ENCODE data around the gene SFRP2. TPM values are rescaled to one million over a fixed set of nuclear protein-coding genes. Genes with fewer than 3 reads are reported as not detected.

Gene SFRP2
- total RNA-seq, 4 donors from 2014 or later, result 15.0 to 41.3 (median 24.0) TPM

DNA sequence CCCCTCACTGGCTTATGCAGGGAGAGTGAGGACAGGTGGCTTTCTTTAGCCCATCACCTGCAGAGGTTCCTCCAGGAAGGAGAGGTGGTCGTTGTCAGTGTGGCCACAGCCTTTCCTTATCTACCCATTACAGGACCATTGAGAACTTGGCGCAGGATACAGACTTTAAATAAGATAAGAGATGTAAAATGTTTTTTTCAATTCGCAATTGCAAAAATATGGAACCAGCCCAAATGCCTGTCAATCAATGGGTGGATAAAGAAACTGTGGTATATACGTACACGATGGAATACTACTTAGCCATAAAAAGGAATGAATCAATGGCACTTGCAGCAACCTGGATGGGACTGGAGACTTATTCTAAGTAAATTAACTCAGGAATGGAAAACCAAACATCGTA lies 22.1 kb downstream of the SFRP2 start:
- TF ChIP-seq, protein P1, sequence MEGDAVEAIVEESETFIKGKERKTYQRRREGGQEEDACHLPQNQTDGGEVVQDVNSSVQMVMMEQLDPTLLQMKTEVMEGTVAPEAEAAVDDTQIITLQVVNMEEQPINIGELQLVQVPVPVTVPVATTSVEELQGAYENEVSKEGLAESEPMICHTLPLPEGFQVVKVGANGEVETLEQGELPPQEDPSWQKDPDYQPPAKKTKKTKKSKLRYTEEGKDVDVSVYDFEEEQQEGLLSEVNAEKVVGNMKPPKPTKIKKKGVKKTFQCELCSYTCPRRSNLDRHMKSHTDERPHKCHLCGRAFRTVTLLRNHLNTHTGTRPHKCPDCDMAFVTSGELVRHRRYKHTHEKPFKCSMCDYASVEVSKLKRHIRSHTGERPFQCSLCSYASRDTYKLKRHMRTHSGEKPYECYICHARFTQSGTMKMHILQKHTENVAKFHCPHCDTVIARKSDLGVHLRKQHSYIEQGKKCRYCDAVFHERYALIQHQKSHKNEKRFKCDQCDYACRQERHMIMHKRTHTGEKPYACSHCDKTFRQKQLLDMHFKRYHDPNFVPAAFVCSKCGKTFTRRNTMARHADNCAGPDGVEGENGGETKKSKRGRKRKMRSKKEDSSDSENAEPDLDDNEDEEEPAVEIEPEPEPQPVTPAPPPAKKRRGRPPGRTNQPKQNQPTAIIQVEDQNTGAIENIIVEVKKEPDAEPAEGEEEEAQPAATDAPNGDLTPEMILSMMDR (IDR thresholded peaks at IDR 0.05), result no peak
- TF ChIP-seq POLR2A (IDR thresholded peaks at IDR 0.05), result no peak
- 95 to 96% methylated on average over 6 of the region's 6 CpGs for WGBS, 2 donors

DNA sequence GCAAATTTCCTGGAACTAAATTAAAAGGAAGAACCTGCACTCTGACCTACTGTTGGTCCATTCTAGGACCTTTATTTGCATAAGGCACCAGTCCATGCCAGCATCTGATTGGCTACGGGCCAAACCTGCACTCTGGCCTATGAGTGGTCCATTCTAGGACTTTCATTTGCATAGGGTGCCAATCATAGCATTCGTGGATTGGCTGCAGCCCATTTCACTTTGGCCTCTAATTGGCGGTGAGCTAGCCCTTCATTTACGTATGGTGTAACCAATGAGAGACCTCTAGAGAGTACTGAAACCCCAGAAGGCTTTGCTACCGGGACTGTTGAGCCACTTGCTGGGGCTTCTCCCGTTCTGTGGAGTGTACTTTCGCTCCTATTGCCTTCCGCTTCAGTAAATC lies 23.0 kb downstream of the SFRP2 start:
- no peak for DNase-seq
- no peak overlapping the region for H3K27ac ChIP-seq
- H3K4me3 ChIP-seq (replicated peaks in 1 of 3), result no peak overlapping the region
- no peaks in the 10 kb centered on the region for H3K9me3 ChIP-seq
- no peaks in the 10 kb centered on the region for H3K36me3 ChIP-seq
- H3K4me1 ChIP-seq, result no peaks in the 10 kb centered on the region
- H3K27me3 ChIP-seq, result no peaks in the 10 kb centered on the region
- WGBS, 2 donors, result 88 to 89% methylated on average over 8 of the region's 8 CpGs
- no peak for TF ChIP-seq POLR2A (IDR thresholded peaks at IDR 0.05)
- TF ChIP-seq, protein P1 (IDR thresholded peaks at IDR 0.05), result no peak
- intact Hi-C loops (cut with DNase I), result no loop called here

More for the DNA sequence above, 22.1 kb downstream of the SFRP2 start:
- no peak overlapping the region for H3K27ac ChIP-seq
- H3K36me3 ChIP-seq, result no peaks in the 10 kb centered on the region
- H3K4me3 ChIP-seq (replicated peaks in 1 of 3), result no peak overlapping the region
- intact Hi-C loops (cut with DNase I), result no loop called here
- H3K27me3 ChIP-seq, result no peaks in the 10 kb centered on the region
- H3K4me1 ChIP-seq, result no peaks in the 10 kb centered on the region
- no peaks in the 10 kb centered on the region for H3K9me3 ChIP-seq
- DNase-seq, result no peak

DNA sequence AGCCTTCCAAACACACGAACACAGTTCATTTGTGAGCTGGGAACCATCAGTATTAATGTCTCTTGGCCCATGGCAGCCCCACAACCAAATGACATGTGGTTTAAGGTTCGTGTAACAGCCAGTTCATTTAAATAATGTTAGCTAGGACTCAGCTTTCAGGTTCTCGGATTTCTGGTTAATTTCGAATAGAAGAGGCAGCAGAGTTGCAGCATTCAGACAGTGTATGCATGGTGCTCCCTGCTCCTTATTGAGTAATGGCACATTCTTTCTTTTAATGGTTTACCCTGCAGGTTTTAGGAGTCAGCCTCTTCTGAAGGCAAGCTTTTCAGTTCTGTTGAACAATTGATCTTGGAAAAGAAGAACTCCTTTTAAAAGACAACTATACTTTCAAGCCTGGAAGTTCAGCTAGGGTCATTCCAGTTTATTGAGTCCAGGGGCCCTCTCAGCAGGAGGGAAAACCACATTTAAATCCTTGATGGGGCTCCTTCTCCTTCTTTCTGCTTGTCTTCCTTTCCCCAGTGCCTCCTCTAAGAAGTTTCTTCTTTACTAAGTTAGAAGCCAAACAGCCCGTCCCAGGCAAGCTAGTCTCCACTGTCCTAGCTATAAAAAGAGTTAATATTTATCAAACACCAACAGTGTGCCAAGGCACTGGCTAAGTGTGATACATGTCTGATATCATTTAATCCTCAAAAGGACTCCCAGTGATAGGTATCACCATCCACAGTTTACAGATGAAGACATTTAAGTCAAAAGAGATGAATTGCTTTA lies 24.1 kb downstream of the SFRP2 start:
- TF ChIP-seq POLR2A (IDR thresholded peaks at IDR 0.05), result no peak
- TF ChIP-seq, protein P1 (IDR thresholded peaks at IDR 0.05), result no peak
- Histone ChIP-seq H3K27me3 (no peaks in the 10 kb centered on the region), H3K27ac (no peak overlapping the region), H3K4me1 (peaks cover 0 to 3% of the 10 kb centered on the region in 2 donors), H3K9me3 (no peaks in the 10 kb centered on the region), H3K36me3 (no peaks in the 10 kb centered on the region), H3K4me3 (replicated peaks in 1 of 3) (no peak overlapping the region)
- 60 to 68% methylated on average over 5 of the region's 5 CpGs for WGBS, 2 donors
- no peak for DNase-seq
- intact Hi-C loops (cut with DNase I), result no loop called here

DNA sequence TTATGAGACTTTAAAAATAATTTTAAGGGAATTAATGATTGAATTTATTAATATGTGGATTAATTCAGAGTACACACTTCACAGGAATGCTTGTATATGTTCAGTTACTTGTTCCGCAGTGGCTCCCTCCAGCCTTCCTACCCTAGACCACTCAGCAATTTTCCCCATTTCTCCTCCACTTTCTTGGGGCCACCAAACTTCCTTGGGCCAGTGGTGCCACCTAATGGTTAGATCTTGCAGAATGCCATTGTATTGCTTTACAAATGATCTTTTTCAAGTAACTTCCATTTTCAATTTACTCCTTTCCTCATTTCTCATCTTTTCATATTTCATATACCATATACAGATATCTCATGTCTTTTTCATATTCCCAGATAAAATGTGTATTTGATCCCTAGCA lies 25.5 kb downstream of the SFRP2 start:
- 95 to 97% methylated on average over 1 of the region's 1 CpG for WGBS, 2 donors
- no peaks in the 10 kb centered on the region for H3K36me3 ChIP-seq
- no peak for DNase-seq
- no peaks in the 10 kb centered on the region for H3K9me3 ChIP-seq
- TF ChIP-seq POLR2A (IDR thresholded peaks at IDR 0.05), result no peak
- TF ChIP-seq, protein P1 (IDR thresholded peaks at IDR 0.05), result no peak
- no peak overlapping the region for H3K4me3 ChIP-seq (replicated peaks in 1 of 3)
- no peaks in the 10 kb centered on the region for H3K27me3 ChIP-seq
- peaks cover 0 to 11% of the 10 kb centered on the region in 2 donors for H3K4me1 ChIP-seq
- H3K27ac ChIP-seq, result no peak overlapping the region
- intact Hi-C loops (cut with DNase I), result no loop called here
